Gastrocnemius medialis (tissue), 4 donors: ENCODE data around the gene ZNF574. TPM values are rescaled to one million over a fixed set of nuclear protein-coding genes. Genes with fewer than 3 reads are reported as not detected.
A peak's percentile ranks its signal among the peaks of the same experiment; 100 is the strongest.
"Not testable (repeated sequence)": the region's sequence is repeated elsewhere in the genome, so short reads cannot be mapped to it uniquely, and the experiment has no call there.

Source experiments
- ATAC-seq, 2 donors: fragments of 150-250 bp; one replicate each; pipeline ENCODE4 v1.9.1; 2016
- DNase-seq, 2 donors: peaks; one replicate each; pipeline ENCODE4 v3.0.0-alpha.2; 2019
- H3K27ac ChIP-seq, 4 donors: fragments of 200-600 bp; sonication (generic); 1 replicate in 1 of 4; 2 replicates in 3 of 4; pipeline ENCODE4 v1.5.1; 2016 to 2018; ENCODE audit warnings: mild to moderate bottlenecking in 2 of 4, moderate library complexity in 1 of 4
- H3K27me3 ChIP-seq, 3 donors: fragments of 200-600 bp; sonication (generic) in 2 of 3; 1 replicate in 1 of 3; 2 replicates in 2 of 3; pipeline versions ENCODE4 v1.5.1 to v1.6.0; 2016 to 2019; ENCODE audit warnings: mild to moderate bottlenecking in 1 of 3, moderate library complexity in 1 of 3
- H3K36me3 ChIP-seq, 2 donors: fragments of 200-600 bp; sonication (generic) in 1 of 2; one replicate each; pipeline ENCODE4 v1.5.1; 2017 to 2018
- H3K4me1 ChIP-seq, 2 donors: fragments of 200-600 bp; sonication (generic) in 1 of 2; one replicate each; pipeline ENCODE4 v1.5.1; 2016 to 2017; ENCODE audit warnings: mild to moderate bottlenecking in 2 of 2
- H3K4me3 ChIP-seq, 4 donors: fragments of 200-600 bp; sonication (generic) in 3 of 4; 1 replicate in 1 of 4; 2 replicates in 3 of 4; pipeline ENCODE4 v1.5.1; 2016 to 2019; ENCODE audit warnings: mild to moderate bottlenecking in 2 of 4
- H3K9me3 ChIP-seq, 3 donors: fragments of 200-600 bp; sonication (generic) in 2 of 3; 1 replicate in 1 of 3; 2 replicates in 2 of 3; pipeline ENCODE4 v1.5.1; 2016 to 2019
- POLR2A ChIP-seq, 2 donors: fragments of 450-650 bp; IDR thresholded peaks; one replicate each; pipeline ENCODE4 v1.6.1; 2017; ENCODE audit warnings: antibody characterized with exemption in 2 of 2, mild to moderate bottlenecking in 2 of 2, moderate library complexity in 2 of 2
- in situ Hi-C, 4 donors: fragments of 200-750 bp; cut with MboI; loops; one replicate each; pipeline versions ENCODE4 v1.15.0 to v1.8.0; 2017; ENCODE audit warnings: low sequenced_read_pairs in 4 of 4
- intact Hi-C: fragments of 100-400 bp; cut with DNase I; formaldehyde crosslinking; loops from one replicate; pipeline ENCODE4 v1.15.1; 2023; ENCODE audit warnings: low total_unique reads
- total RNA-seq, 4 donors: library from RNA; depleted of rRNA; stranded (reverse); fragments of >200 nt; gene quantifications; one replicate each; pipeline versions ENCODE4 v1.1.0 to v1.2.3, GENCODE V29; 2016
- TF ChIP-seq, protein P1 (sequence below), 5 experiments: fragments of 450-650 bp in 3 of 5; fragments of 200-600 bp in 2 of 5; sonication (generic) in 2 of 5; IDR thresholded peaks in 4 of 5; conservative IDR thresholded peaks in 1 of 5; 1 replicate in 4 of 5; 2 replicates in 1 of 5; pipeline ENCODE4 v1.5.1; 2016 to 2019; ENCODE audit warnings: antibody characterized with exemption in 5 of 5, mild to moderate bottlenecking in 3 of 5, moderate library complexity in 3 of 5

Gene ZNF574
- total RNA-seq, 4 donors from 2014 or later, result 10.8 to 15.1 (median 13.8) TPM

DNA sequence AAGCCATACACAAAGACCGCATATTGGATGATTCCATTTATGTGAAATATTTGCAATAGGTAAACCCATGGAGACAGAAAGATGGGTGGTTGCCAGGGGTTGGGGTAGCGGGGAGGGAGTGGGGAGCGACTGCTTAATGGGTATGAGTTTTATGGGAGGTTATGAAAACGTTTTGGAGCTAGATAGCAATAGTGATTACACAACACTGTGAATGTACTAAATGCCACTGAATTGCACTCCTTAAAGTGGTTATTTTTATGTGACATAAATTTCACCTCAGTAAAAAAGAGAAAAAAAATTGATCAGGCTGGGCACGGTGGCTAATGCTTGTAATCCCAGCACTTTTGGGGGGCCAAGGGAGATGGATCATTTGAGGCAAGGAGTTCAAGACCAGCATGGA is 42.6 kb upstream of the ZNF574 start:
- DNase-seq, result no peak

DNA sequence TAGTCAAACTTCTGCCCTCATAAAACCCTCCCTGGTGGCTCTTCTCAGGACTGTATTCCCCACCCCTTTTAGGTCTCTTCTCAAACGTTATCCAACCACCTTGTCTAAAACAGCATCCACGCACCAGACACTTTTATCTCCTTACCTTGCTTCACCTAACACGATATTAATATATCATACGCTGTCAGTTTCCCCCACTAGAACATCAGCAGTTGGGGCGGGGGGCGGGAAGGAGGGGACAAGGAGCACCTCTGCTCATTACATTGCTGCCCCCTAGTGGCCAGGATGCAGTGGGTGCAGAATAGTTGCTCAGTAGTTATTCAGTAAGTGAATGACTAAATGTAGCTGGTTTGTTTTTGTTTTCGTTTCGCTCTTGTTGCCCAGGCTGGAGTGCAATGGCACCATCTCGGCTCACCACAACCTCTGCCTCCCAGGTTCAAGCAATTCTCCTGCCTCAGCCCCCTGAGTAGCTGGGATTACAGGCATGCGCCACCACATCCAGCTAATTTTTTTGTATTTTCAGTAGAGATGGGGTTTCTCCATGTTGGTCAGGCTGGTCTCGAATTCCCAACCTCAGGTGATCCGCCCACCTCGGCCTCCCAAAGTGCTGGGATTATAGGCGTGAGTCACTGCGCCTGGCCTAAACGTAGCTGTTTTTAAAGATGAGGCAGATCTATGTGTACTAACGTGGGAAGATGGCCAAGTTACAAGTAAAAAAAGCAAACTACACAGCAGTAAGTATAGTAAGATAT is 41.1 kb upstream of the ZNF574 start:
- H3K36me3 ChIP-seq, in situ Hi-C loops, H3K4me3 ChIP-seq, H3K27me3 ChIP-seq, H3K27ac ChIP-seq, H3K9me3 ChIP-seq, DNase-seq: not testable (repeated sequence)
- H3K4me1 ChIP-seq, result peaks cover 10 to 12% of the 10 kb centered on the region in 2 donors
- TF ChIP-seq, protein P1, sequence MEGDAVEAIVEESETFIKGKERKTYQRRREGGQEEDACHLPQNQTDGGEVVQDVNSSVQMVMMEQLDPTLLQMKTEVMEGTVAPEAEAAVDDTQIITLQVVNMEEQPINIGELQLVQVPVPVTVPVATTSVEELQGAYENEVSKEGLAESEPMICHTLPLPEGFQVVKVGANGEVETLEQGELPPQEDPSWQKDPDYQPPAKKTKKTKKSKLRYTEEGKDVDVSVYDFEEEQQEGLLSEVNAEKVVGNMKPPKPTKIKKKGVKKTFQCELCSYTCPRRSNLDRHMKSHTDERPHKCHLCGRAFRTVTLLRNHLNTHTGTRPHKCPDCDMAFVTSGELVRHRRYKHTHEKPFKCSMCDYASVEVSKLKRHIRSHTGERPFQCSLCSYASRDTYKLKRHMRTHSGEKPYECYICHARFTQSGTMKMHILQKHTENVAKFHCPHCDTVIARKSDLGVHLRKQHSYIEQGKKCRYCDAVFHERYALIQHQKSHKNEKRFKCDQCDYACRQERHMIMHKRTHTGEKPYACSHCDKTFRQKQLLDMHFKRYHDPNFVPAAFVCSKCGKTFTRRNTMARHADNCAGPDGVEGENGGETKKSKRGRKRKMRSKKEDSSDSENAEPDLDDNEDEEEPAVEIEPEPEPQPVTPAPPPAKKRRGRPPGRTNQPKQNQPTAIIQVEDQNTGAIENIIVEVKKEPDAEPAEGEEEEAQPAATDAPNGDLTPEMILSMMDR (IDR thresholded peaks at IDR 0.05 in 4 of 5, conservative IDR thresholded peaks at IDR 0.05 in 1 of 5), result peak; percentile 47 to 87 (median 71)
- ATAC-seq, result peak in 1 of 2 donors; percentile 45
- intact Hi-C loops, result loop anchor here (2.0 kb wide), 1 partner anchor 36 kb away; no protein-coding TSS in a partner anchor

More for the DNA sequence above, 42.6 kb upstream of the ZNF574 start:
- H3K4me1 ChIP-seq, result peaks cover 3 to 5% of the 10 kb centered on the region in 2 donors
- in situ Hi-C loops, result no loop called here
- no peak overlapping the region for H3K4me3 ChIP-seq
- ATAC-seq, result no peak
- no peak overlapping the region for H3K27ac ChIP-seq
- no peaks in the 10 kb centered on the region for H3K9me3 ChIP-seq
- H3K36me3 ChIP-seq, result no peaks in the 10 kb centered on the region
- TF ChIP-seq POLR2A (IDR thresholded peaks at IDR 0.05), result no peak
- TF ChIP-seq, protein P1 (IDR thresholded peaks at IDR 0.05 in 4 of 5, conservative IDR thresholded peaks at IDR 0.05 in 1 of 5), result no peak
- no peaks in the 10 kb centered on the region for H3K27me3 ChIP-seq
- intact Hi-C loops, result no loop called here

DNA sequence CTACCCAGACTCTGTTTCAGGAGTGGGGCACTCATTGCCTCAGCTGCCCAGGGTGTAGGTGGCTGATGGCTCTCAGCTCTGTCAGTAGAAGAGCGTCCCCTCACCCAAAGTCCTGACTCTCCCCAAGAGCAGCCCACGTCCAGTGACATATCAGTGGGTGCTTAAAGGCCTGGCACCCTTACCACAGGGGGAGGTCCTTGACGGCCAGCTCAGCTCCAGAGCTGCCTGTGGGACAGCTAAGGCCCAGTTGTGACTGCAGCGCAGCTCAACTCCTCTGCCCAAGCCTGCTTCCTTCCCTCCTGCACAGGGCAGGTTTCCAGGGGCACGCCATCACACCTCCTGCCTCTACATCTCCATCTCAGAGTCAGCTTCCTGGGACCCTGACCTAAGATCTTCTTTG is 38.3 kb upstream of the ZNF574 start:
- Histone ChIP-seq H3K4me3 (no peak overlapping the region), H3K27ac (peak overlapping the region in 3 of 4 donors; percentile 67 to 75 (median 72)), H3K4me1 (peaks cover 10 to 12% of the 10 kb centered on the region in 2 donors), H3K27me3 (no peaks in the 10 kb centered on the region), H3K36me3 (no peaks in the 10 kb centered on the region), H3K9me3 (no peaks in the 10 kb centered on the region)
- TF ChIP-seq POLR2A (IDR thresholded peaks at IDR 0.05), result no peak
- TF ChIP-seq, protein P1 (IDR thresholded peaks at IDR 0.05 in 4 of 5, conservative IDR thresholded peaks at IDR 0.05 in 1 of 5), result no peak
- DNase-seq (no peak), ATAC-seq (no peak)
- intact Hi-C loops (loop anchor here (1.0 kb wide), 1 partner anchor 39 kb away; the partner anchor contains the start of gene ZNF574), in situ Hi-C loops (no loop called here)

DNA sequence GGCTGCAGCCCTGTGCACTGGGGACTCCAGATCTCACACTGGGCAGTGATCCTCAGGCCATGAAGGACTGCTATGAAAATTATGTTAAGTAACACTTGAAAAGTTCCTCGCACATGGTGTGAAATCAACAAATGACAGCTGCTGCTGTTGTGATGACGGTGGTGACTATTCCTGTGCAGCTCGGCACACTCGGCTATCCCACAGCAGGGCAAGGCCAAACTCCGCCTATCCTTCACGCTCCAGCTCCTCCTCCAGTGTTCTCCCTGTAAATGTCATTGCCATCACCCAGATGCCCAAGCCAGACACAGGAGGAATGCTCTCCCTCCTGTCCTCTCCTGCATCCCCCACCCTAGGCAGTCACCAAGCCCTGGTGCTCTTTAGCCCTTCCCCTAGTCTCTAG is 37.3 kb upstream of the ZNF574 start:
- intact Hi-C loops, result loop anchor here (1.0 kb wide), 1 partner anchor 38 kb away; the partner anchor contains the start of gene ZNF574
- no peaks in the 10 kb centered on the region for H3K36me3 ChIP-seq
- peaks cover 10 to 12% of the 10 kb centered on the region in 2 donors for H3K4me1 ChIP-seq
- DNase-seq (peak; percentile 26 to 82), ATAC-seq (peak; percentile 92 to 95)
- no peaks in the 10 kb centered on the region for H3K27me3 ChIP-seq
- TF ChIP-seq, protein P1 (IDR thresholded peaks at IDR 0.05 in 4 of 5, conservative IDR thresholded peaks at IDR 0.05 in 1 of 5), result no peak
- peak in 1 of 2 donors; percentile 15 for TF ChIP-seq POLR2A (IDR thresholded peaks at IDR 0.05)
- no peak overlapping the region for H3K4me3 ChIP-seq
- in situ Hi-C loops, result no loop called here
- peak overlapping the region; percentile 67 to 75 (median 70) for H3K27ac ChIP-seq
- H3K9me3 ChIP-seq, result no peaks in the 10 kb centered on the region
